GM21447 (cell line): ENCODE results near the gene TPPP2.
"Not testable (repeated sequence)": the region's sequence is repeated elsewhere in the genome, so short reads cannot be mapped to it uniquely, and the experiment has no call there.

Experiments
- ATAC-seq: cut with Tn5 transposase; IDR thresholded peaks from one replicate; pipeline ENCODE4 v1.9.1; 2021; ENCODE audit not compliant: unreplicated experiment

TPPP2 gene

DNA sequence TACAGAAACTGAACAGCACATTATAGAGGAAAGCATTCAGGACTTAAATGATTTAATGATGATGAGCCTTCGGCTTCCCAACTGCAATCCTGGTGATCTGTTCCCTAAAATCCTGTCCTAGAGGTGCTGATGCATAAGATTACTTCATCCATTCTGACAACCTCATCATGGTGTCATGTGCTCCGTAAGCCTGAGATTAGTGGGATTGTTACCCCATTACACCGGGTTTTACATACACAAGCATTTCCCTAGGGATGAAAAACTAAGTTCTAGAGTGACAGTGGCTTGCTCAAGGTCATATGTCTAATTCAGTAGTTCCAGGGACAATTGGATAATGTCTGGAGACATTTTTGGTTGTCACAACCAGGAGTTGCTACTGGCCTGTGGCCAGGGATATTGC lies 7.1 kb downstream of the TPPP2 start:
- ATAC-seq = no peak

DNA sequence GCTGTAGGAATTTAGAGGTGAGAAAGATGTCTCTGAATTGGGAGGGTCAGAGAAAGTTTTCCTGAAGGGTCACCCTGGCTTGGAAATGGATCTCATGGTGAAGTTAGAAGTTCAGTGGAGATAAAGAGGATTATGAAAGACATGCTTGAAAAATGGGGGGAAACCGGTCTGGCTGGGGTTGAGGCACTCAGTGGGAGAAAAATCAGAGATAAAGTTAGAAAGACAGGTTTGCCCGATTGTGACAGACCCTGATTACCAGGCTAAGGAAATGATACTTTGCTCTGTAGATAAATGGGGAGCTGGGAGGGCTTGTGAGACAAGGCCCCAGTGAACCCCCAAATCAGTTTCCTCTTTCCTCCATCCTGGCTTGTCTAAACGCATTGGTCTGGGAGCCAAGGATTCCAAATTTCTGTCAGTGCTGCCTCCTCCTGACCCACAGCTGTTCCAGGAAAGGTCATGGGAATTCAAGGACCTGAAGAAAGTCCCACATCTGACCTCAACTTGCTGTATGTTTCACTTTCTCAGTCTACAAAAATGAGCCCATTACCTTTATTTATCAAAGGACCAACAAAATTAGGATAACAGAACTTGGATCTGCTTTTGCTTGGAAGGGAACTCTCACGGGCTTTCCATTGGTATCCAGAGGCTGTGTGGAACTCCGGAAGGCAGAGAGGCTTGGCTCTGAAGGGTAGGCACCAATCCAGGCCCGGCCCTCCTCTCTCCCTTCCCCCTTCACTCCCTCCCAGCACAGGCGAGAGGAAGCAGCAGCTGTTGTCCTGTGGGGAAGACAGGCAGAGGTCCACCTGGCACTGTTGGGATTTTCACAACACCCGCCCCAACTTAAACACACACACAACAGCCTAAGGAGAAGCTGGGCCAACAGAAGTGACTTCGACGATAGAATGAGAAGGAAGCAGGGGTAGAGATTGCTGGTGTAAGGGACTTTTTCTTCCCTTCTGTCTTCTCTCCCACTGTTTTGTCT lies 8.7 kb downstream of the TPPP2 start:
- ATAC-seq = no peak

DNA sequence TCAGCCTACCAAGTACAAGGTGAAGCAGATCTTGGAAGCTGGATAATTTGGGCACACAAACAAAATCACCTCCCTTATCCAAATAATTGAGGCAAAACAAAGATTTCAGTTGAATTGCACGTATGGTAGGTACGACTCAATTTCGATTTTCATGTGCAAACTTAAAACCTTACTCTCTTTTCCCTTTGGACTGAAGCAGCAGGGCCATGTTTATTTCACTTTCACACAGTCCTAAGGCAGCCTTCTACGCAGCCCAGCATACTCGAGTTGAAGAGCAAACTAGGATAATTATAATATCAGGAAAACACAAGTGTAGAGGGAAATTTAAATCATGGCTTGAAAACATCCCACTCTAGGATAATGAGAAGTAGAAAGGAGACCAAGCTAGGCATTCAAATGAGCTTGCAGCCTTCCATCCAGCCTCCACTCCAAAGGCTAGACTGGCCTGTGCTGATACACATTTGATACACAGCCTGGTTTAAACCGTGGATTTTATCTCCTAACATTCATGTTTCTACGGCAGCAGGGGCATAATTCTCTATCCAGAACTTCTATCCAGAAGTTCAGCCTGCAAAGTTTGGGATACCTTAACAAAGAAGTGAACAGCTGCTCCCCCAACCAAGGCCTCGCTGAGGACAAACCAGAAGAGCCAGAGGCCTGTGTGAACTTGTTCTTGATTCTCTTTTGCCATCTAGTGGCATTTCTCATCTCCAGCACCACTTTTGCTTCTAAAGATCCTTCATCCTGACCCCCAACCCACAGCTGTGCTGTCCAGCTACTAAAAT lies 9.8 kb downstream of the TPPP2 start:
- ATAC-seq = no peak

DNA sequence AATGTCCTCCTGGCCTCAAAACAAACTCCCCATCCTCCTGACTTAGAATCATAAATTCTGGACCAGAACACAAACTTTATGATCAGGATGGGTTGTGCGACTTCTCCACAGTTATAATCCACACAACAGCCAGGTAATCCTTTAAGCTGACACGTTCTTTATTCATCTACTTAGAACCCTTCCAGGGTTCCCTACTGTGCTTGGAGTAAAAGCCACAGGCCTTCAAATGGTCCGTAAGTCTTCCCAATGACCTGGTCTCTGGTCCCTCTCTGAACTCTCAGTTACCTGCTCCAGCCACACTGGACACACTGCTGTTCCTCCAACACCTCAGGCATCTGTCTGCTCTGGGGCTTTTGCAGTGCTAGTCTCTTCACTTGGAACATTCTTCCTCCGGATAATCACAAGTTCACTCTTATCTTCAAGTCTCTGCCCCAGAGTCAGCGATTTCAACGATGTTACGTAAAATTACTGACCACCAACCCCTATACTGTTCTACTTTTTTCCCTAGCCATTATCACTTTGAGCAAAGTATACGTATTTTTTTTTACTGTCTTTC lies 10.4 kb downstream of the TPPP2 start:
- ATAC-seq = no peak

DNA sequence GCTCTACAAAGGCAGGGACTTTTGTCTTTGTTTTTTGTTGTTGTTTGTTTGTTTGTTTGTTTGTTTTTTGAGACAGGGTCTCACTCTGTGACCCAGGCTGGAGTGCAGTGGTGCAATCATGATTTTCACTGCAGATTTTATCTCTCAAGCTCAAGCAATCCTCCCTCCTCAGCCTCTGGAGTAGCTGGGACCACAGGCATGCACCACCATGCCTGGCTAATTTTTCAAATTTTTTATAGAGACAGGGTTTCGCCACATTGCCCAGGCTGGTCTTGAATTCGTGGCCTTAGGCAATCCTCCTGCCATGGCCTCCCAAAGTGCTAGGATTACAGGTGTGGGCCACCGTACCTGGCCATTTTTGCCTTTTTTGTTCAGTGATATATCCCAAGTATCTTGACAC lies 10.9 kb downstream of the TPPP2 start:
- not testable (repeated sequence) for ATAC-seq

DNA sequence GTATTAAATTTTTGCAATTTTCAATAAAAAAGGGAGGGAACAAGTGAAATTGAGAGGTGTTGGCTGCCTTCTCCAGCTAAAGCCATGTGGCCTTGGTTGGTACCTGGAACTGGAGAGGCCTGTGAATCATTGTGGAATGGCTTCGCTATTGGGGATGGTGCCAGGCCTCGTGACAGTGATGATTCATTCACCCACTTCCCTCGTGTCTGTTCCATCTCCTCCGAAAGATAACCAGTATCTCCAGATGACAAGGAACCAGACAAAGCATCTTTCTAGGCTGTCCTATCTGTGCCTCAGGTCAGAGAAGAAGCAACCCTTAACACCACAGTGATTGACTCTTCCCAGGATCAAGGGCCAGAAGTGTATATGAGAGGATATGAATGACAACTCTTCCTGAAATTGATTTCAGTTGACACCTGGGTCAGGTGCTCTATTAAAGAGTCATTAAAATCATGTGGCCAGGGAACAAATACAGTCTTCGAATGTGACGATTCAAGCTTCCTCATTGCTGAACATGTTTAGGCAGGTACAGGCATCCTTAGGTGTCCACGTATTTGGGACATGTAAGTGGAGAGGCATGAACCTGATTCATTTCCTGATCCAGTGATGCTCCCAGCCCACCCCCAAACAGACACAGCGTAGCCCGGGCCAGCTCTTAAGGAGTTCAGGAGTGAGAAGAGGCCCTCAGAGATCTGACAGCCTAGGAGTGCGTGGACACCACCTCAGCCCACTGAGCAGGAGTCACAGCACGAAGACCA lies 11.8 kb downstream of the TPPP2 start, which contains the start of gene RNASE7:
RNASE7 (plus strand) TSS at position 687 of the 758 bp plus-strand sequence. CDS start 631 bp downstream, outside the sequence.
- no peak for ATAC-seq

DNA sequence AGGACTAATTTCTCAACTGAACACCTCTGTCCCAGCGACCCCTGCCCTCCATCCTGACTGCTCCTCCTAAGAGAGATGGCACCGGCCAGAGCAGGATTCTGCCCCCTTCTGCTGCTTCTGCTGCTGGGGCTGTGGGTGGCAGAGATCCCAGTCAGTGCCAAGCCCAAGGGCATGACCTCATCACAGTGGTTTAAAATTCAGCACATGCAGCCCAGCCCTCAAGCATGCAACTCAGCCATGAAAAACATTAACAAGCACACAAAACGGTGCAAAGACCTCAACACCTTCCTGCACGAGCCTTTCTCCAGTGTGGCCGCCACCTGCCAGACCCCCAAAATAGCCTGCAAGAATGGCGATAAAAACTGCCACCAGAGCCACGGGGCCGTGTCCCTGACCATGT lies 12.9 kb downstream of the TPPP2 start:
- no peak for ATAC-seq

DNA sequence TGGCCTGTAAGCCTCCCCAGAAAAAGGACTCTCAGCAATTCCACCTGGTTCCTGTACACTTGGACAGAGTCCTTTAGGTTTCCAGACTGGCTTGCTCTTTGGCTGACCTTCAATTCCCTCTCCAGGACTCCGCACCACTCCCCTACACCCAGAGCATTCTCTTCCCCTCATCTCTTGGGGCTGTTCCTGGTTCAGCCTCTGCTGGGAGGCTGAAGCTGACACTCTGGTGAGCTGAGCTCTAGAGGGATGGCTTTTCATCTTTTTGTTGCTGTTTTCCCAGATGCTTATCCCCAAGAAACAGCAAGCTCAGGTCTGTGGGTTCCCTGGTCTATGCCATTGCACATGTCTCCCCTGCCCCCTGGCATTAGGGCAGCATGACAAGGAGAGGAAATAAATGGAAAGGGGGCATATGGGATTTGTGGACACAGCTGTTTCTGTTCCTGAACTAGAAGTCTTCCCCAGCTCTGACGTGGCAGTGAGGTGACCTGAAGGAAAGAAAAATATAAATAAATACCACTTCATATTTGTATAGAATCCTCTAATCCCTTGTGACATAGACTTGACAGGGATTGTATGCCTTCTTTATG lies 13.5 kb downstream of the TPPP2 start:
- ATAC-seq = no peak

DNA sequence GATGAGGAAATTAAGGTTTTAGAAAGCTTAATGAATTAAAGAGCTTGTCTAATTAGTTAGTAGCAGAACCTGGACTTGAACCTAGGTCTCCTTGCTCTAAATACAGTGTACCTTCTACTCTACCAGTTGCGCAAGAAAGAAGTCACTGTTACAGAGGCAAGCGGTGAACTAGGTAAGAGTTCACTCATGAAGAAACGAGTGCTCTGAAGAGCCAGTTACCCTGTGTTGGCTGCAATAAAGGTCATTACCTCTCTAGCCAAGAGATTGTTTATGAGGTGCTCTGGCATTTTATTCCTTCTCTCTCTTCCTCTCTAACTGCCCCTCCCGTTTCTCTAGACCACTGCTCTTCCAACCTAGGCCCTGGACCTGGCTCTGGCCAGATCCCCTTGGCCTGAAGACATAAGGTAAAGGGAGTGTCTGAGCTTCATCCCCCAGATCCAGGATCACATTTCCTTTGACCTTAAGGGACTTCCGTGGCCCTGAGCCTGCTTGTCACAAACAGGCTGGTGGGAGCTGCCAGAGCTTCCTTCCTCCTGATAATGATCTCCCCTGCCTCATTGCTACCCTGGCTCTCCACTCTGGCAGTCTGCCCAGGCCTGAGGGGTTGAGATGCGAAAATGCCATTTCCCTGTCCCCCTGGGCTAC lies 14.1 kb downstream of the TPPP2 start:
- no peak for ATAC-seq

DNA sequence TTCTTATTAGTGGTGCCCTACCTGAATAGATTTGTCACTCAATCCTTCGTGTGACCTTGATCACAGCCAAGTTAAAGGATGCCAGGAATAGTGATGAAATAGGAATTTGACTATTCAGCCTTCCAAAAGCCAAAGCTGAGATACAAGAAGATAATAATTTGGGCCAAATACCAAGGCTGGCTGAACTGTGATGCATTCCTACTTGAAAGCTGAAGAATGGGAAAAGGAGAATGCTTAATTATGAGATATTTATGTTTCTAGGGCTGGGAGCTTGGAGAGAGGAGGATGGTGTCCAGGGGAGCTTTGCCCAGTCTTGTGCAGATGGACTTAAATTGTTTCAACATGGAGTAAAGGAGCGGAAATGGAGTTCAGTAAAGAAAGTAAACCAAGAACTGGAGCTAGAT lies 17.4 kb downstream of the TPPP2 start:
- ATAC-seq = no peak

DNA sequence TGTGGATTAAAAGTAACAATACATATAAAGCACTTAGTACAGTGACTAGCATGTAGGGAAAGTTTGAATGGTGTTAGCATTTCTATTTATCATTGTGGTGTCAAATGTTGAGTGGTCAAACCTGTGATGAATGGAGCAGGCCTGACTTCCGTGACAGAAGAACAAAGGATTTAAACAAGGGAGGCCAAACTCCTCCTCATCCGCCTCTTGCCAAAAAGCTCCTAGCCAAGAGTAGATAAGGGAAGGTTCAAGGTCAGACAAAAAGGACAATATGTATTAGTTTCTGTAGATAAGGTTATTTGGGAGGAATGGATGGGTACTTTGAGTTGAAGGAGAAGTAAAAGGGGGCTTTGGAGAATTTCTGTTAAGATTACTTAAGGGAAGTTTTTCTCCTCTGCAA lies 18.6 kb downstream of the TPPP2 start:
- no peak for ATAC-seq

DNA sequence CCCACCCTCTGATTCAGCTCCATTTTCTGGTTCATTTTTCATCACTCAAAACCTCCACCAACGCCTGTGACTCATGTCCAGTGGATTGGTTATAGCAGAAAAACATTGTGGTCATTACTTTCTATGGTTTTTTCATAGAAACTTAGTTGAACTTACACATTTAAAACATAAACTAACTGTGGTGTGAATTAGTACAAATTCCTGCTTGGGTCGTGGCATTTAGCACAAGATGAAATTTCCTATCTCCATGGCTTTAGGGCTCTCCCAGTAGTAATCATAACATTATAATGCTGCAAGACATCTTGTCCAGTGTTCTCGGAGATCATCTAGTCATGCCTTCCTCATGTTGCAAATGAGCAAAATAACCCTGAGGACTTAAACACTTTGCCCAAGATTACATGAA lies 19.3 kb downstream of the TPPP2 start:
- no peak for ATAC-seq

DNA sequence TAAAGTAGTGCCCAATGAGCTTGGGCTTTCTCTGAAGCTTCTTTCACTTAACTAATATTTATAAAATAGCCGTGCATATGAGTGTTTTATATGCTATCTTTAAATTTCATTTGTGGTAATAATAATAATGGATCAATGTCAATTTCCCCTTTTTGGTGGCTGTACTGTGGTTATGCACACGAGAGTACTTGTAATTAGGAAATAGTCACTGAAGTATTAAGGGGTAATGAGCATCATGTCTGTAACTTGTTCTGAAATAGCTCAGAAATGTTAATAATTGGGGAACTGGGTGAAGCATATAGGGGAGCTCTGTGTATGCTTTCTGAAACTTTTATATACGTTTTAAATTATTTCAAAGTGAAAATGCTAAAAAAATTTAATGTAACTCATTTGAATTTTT lies 20.6 kb downstream of the TPPP2 start:
- no peak for ATAC-seq

DNA sequence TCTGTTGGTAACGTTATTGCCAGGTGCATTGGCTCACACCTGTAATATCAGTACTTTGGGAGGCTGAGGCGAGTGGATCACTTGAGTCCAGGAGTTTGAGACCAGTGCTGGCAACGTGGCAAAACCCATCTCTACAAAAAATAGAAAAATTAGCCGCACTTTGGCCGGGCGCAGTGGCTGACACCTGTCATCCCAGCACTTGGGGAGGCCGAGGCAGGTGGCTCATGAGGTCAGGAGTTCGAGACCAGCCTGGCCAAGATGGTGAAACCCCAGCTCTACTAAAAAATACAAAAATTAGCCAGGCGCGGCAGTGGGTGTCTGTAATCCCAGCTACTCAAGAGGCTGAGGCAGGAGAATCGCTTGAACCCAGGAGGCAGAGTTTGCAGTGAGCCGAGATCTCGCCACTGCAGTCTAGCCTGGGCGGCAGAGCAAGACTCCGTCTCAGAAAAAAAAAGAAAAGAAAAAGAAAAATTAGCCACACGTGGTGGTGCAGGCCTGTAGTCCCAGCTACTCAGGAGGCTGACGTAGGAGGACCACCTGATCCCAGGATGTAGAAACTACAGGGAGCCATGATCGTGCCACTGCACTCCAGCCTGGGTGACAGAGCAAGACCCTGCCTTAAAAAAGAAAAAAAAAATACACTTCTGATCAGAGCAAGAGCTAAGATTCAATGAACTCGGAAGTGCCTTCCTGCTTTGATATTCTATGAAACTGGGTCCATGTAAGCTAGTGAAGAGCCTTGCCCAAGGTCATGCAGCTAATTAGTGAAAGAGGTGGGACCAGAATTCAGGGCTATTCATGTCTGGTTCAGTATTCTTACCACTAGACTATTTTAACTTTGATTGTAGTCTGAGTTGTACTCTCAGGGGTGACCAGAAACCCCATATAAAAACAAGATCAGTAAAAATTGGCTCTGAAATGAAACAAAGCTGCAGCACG lies 23.4 kb downstream of the TPPP2 start:
- no peak for ATAC-seq

DNA sequence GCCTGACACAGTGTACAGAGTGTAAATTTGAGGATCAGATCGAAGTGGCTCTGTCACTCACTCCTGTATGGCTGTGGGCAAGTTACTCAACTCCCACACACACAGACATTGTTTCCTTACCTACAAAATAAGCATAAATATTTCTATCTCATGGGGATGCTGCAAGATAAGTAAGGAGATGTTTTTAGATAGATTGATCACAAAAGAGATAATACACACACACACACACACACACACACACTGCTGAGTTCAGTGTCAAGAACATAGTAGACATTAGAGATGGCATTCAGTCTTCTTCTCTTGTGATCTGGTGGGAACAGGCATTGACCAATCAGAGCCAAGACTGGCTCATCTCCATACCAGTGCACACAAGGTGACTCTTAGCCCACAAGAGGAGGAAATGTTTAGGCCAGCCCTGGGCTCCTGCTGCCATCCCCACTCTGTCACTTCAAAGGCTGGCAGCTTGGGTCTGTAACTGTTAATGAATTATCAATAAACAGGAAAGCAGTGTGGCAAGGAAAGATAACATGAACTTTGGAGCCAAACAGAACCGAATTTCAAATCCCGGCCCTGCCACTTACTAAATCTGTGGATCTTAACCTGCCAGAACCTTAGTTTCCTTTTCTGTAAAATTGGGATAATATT lies 24.2 kb downstream of the TPPP2 start:
- ATAC-seq = no peak

DNA sequence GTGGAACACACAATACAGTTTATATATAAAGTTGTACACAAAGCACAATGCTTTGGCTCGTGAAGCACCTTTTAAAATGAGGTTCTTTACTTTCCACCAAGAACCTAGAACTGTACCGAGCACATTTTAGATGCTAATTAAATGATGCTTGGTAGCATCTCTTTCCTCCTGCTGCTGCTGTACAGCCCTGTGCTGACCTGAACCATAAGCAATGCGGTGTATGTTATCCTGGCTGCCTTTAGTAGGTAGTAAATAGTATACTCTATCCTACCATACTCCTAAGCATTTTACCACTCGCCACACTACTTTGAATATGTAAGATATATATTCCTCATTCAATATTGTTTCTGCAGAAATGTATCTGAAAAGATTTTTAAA lies 24.7 kb downstream of the TPPP2 start:
- ATAC-seq = no peak

DNA sequence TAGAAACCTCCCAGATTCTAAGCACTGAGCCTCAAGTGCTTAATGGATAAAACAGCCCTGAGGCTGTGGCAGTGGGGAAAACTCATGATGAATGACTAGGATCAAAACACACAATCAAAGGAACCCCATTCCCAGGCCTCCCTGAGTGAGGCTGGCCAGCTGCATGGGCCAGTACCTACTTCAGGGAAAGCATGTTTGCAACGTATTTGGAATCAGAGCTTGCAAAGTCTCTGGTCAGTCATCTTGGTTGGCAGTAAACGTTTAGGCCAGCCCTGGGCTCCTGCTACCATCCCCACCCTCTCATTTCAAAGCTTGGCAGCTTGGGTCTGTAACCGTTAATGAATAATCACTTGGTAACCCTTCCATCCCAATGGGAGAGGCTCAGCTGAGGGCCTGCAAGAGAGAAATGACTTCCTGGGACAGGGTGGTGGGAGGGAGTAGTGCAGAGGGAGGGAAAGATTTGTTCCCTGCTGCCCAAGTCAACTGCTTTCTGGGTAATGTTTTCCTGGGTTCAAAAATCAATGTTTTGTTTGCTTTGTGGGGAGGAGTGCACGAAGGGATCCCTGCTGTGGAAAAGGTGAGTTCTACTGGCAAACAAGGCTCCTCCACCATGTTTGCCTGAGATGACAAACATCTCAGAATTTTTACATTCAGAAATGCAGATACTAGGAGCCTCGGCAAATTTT lies 25.6 kb downstream of the TPPP2 start:
- ATAC-seq = no peak
